IMR-90 (cell line): ENCODE measurements around the gene MYO1F. TPM values are rescaled to one million over a fixed set of nuclear protein-coding genes. Genes with fewer than 3 reads are reported as not detected.

Experiments
- ATAC-seq: fragments of 200-7000 bp; cut with Tn5 transposase; 2 replicates; pipeline ENCODE4 v1.9.1; 2020; ENCODE audit warnings: low read depth, mild to moderate bottlenecking, moderate library complexity
- BruUV-seq: library from RNA; stranded (reverse); fragments of 400-500 nt; replicated peaks from 2 replicates; lab custom pipeline; 2021; lab: Mats Ljungman, UMichigan
- CTCF ChIA-PET: fragments of 300-600 bp; formaldehyde crosslinking; extraction: SDS; loops from one replicate; lab custom pipeline; 2021; ENCODE audit warnings: antibody characterized with exemption; lab: Yijun Ruan, JAX
- POLR2A ChIA-PET: fragments of 300-600 bp; sonication (Branson Sonifier 250); formaldehyde crosslinking; loops from one replicate; lab custom pipeline; 2022; ENCODE audit warnings: antibody characterized with exemption; ENCODE audit not compliant: unreplicated experiment; lab: Charles Lee
- DNase-seq: peaks from one replicate; pipeline ENCODE4 v3.0.0; 2013
- H2AFZ ChIP-seq: replicated peaks from 2 replicates; pipeline ENCODE3; 2013; ENCODE audit warnings: low read length, mild to moderate bottlenecking; ENCODE audit not compliant: poor library complexity
- H2AK5ac ChIP-seq: 2 replicates; pipeline ENCODE4 v1.6.1; 2013; ENCODE audit warnings: low read depth, low read length, inconsistent platforms
- H2AK9ac ChIP-seq: replicated peaks from 2 replicates; pipeline ENCODE3; 2013; ENCODE audit warnings: mild to moderate bottlenecking, low read depth, low read length, moderate library complexity; ENCODE audit not compliant: poor library complexity
- H2BK120ac ChIP-seq: 2 replicates; pipeline ENCODE4 v1.6.1; 2013; ENCODE audit warnings: low read depth, low read length, inconsistent platforms
- H2BK15ac ChIP-seq: 3 replicates; pipeline ENCODE4 v1.6.1; 2013; ENCODE audit warnings: low read depth, low read length, inconsistent platforms
- H2BK20ac ChIP-seq: 2 replicates; pipeline ENCODE4 v1.6.1; 2013; ENCODE audit warnings: low read depth, mild to moderate bottlenecking, inconsistent platforms, low read length, moderate library complexity
- H2BK5ac ChIP-seq: 2 replicates; pipeline ENCODE4 v1.6.1; 2013; ENCODE audit warnings: mild to moderate bottlenecking, low read depth, low read length, inconsistent platforms; ENCODE audit not compliant: poor library complexity, severe bottlenecking
- H3K14ac ChIP-seq: replicated peaks from 2 replicates; pipeline ENCODE4 v1.6.1; 2013; ENCODE audit warnings: low read depth, low read length, inconsistent platforms
- H3K18ac ChIP-seq: 2 replicates; pipeline ENCODE4 v1.6.1; 2013; ENCODE audit warnings: low read depth, low read length, control low read depth
- H3K23ac ChIP-seq: 2 replicates; pipeline ENCODE4 v1.6.1; 2013; ENCODE audit warnings: low read depth, low read length, inconsistent platforms
- H3K27ac ChIP-seq: 2 replicates; pipeline ENCODE4 v1.5.1; 2013; ENCODE audit warnings: mild to moderate bottlenecking, control low read depth, low read length; ENCODE audit not compliant: insufficient read depth
- H3K27me3 ChIP-seq: 2 replicates; pipeline ENCODE4 v1.6.1; 2013; ENCODE audit warnings: low read length; ENCODE audit not compliant: control insufficient read depth, insufficient read depth
- H3K36me3 ChIP-seq: 2 replicates; pipeline ENCODE4 v1.6.1; 2013; ENCODE audit warnings: low read length, mixed read lengths; ENCODE audit not compliant: control insufficient read depth, insufficient read depth
- H3K4ac ChIP-seq: 2 replicates; pipeline ENCODE4 v1.6.1; 2013; ENCODE audit warnings: low read depth, low read length, inconsistent platforms
- H3K4me1 ChIP-seq: 2 replicates; pipeline ENCODE4 v1.6.1; 2013; ENCODE audit warnings: low read length, mixed read lengths; ENCODE audit not compliant: control insufficient read depth, insufficient read depth
- H3K4me2 ChIP-seq: 2 replicates; pipeline ENCODE4 v1.6.1; 2013; ENCODE audit warnings: low read depth, mild to moderate bottlenecking, control low read depth, low read length, moderate library complexity
- H3K4me3 ChIP-seq: 2 replicates; pipeline ENCODE4 v1.5.1; 2013; ENCODE audit warnings: low read depth, mild to moderate bottlenecking, control low read depth, low read length, moderate library complexity; ENCODE audit not compliant: insufficient read depth
- H3K56ac ChIP-seq: 2 replicates; pipeline ENCODE4 v1.6.1; 2013; ENCODE audit warnings: low read length, inconsistent platforms; ENCODE audit not compliant: insufficient read depth; ENCODE audit errors: extremely low read depth
- H3K79me1 ChIP-seq, 2 experiments: 2 replicates each; pipeline ENCODE4 v1.6.1; 2013; ENCODE audit warnings: low read length in 2 of 2, inconsistent platforms in 1 of 2, low read depth in 1 of 2
- H3K9ac ChIP-seq: 2 replicates; pipeline ENCODE4 v1.6.1; 2013; ENCODE audit warnings: low read depth, low read length, control low read depth
- H3K9me1 ChIP-seq: 2 replicates; pipeline ENCODE4 v1.6.1; 2013; ENCODE audit warnings: low read length, inconsistent platforms; ENCODE audit not compliant: insufficient read depth
- H3K9me3 ChIP-seq: 2 replicates; pipeline ENCODE4 v1.6.1; 2013; ENCODE audit warnings: low read length; ENCODE audit not compliant: control insufficient read depth, insufficient read depth
- H4K20me1 ChIP-seq: 2 replicates; pipeline ENCODE4 v1.6.1; 2013; ENCODE audit warnings: low read length, inconsistent platforms; ENCODE audit not compliant: insufficient read depth
- H4K5ac ChIP-seq: 2 replicates; pipeline ENCODE4 v1.6.1; 2013; ENCODE audit warnings: mild to moderate bottlenecking, low read depth, low read length, control low read depth
- H4K8ac ChIP-seq, 2 experiments: 2 replicates each; pipeline ENCODE4 v1.6.1; 2013; ENCODE audit warnings: low read depth in 2 of 2, low read length in 2 of 2, control low read depth in 1 of 2, inconsistent platforms in 1 of 2
- H4K91ac ChIP-seq: 2 replicates; pipeline ENCODE4 v1.6.1; 2013; ENCODE audit warnings: low read depth, low read length, inconsistent platforms; ENCODE audit not compliant: insufficient read depth
- USF2 ChIP-seq: fragments of 150-350 bp; IDR thresholded peaks from 2 replicates; pipeline ENCODE4 v1.6.1; 2017; ENCODE audit warnings: mild to moderate bottlenecking, antibody characterized with exemption, low read length, low read depth
- WGBS, 2 experiments: methylation state at CpG; one replicate each; pipeline versions ENCODE4 v1.1.5 to v1.1.7; 2013; ENCODE audit warnings: missing lambda C conversion rate in 2 of 2; ENCODE audit not compliant: insufficient read length in 1 of 2; ENCODE audit errors: extremely low coverage in 2 of 2; 5-methylcytosine and 5-hydroxymethylcytosine counted together
- dilution Hi-C: fragments of 300-500 bp; cut with HindIII; formaldehyde crosslinking; loops from one replicate; pipeline ENCODE4 v1.14.3; 2018; ENCODE audit warnings: low sequenced_read_pairs; ENCODE audit not compliant: unreplicated experiment
- in situ Hi-C: fragments of 300-500 bp; cut with MboI; formaldehyde crosslinking; loops from 3 replicates; pipeline ENCODE4 v1.14.3; 2019; ENCODE audit warnings: low sequenced_read_pairs, inconsistent platforms, mixed read lengths
- intact Hi-C: fragments of 100-400 bp; cut with micrococcal nuclease; formaldehyde crosslinking; loops from 2 replicates; pipeline ENCODE4 v1.10.0; 2022
- polyA plus RNA-seq, 3 experiments: library from polyadenylated mRNA; depleted of rRNA; stranded (reverse); fragments of >200 nt; gene quantifications; 2 replicates each; pipeline ENCODE4 v1.2.3, GENCODE V29; 2012; ENCODE audit warnings: low replicate concordance in 1 of 3
- total RNA-seq: library from RNA; depleted of rRNA; stranded (reverse); fragments of >200 nt; gene quantifications from 2 replicates; pipeline ENCODE4 v1.2.3, GENCODE V29; 2012

MYO1F gene
- total and polyA plus RNA-seq, 2 of the 4 experiments (the other 2 are of a cell fraction): 0.14 to 0.18 TPM

DNA sequence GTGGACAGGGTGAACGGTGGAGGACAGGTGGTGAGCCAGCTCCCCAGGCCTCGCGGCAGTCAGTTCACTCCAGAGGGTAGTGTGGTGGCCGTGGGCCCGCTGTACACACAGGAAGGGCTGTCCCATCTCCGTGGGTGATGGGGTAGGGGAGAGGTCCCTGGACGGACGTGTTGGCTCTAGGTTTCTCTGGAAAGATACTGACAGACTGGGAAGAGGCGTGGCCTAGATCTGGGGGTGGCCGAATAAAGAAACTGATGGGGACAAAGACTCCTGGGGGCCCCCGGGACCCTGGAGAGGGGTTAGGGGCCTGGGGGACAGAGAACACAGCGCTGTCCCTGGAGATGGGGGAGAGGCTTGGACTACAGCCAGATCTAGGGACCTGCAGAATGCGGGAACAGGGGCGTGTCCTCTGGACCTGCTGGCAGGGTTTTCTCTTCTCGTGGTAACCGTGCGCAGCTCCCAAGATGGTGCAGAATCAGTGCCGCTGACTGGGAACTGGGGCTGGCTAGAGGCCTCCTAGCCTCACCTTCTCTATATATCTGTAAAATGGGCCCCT lies 70.8 kb downstream of the MYO1F start:
- Histone ChIP-seq H3K36me3 (peaks cover 2% of the 10 kb centered on the region; the same call in 1 of the 2 replicates), H3K4me3 (no peak overlapping the region), H2BK20ac (no peak overlapping the region), H3K14ac (no peak overlapping the region), H4K91ac (no peak overlapping the region), H3K56ac (no peak overlapping the region), H2AFZ (peak overlapping the region; percentile 94), H3K9me3 (no peaks in the 10 kb centered on the region), H2AK9ac (peak overlapping the region; percentile 90), H4K20me1 (no peaks in the 10 kb centered on the region; the same call in 1 of the 2 replicates), H3K4ac (no peak overlapping the region), H3K27me3 (no peaks in the 10 kb centered on the region), H3K4me2 (peak overlapping the region; percentile 15; the same call in 1 of the 2 replicates), H3K4me1 (no peaks in the 10 kb centered on the region), H2BK15ac (no peak overlapping the region), H3K9ac (no peak overlapping the region), H4K8ac (peak overlapping the region in 1 of 2 experiments; percentile 54; a peak in 1 of 4 replicates), H2BK120ac (no peak overlapping the region), H3K18ac (no peak overlapping the region), H3K79me1 (no peaks in the 10 kb centered on the region; a peak in 1 of 4 replicates), H3K23ac (no peak overlapping the region), H3K9me1 (peaks cover 3% of the 10 kb centered on the region; the same call in 1 of the 2 replicates), H2AK5ac (peak overlapping the region; percentile 21), H2BK5ac (no peak overlapping the region), H4K5ac (no peak overlapping the region), H3K27ac (no peak overlapping the region)
- POLR2A ChIA-PET: no interaction called here
- no TSS peak for BruUV-seq
- ATAC-seq: no peak
- CTCF ChIA-PET: interaction anchor here (1.0 to 1.3 kb wide), 3 partner anchors 74 to 239 kb away, joined by 3 to 5 read pairs (median 3); no protein-coding TSS in a partner anchor
- WGBS, 2 experiments: 11% methylated on average over 11 of the region's 18 CpGs; no CpG with 5 or more reads in 1 of the 2 experiments
- DNase-seq: no peak
- in situ Hi-C loops (loop anchor here (5.0 kb wide), 1 partner anchor 154 kb away; no protein-coding TSS in a partner anchor), intact Hi-C loops (loop anchor here (1.0 to 5.0 kb wide), 4 partner anchors 49 to 152 kb away; partner anchors contain the start of genes HNRNPM and MARCHF2), dilution Hi-C loops (no loop called here)
- no peak for TF ChIP-seq USF2
